HG03565 (cell line): Measurements from ENCODE around the gene LRRC38.
"Not testable (repeated sequence)": the region's sequence is repeated elsewhere in the genome, so short reads cannot be mapped to it uniquely, and the experiment has no call there.

ENCODE experiments used
- ATAC-seq: cut with Tn5 transposase; IDR thresholded peaks from one replicate; pipeline ENCODE4 v1.9.1; 2021; ENCODE audit warnings: mild to moderate bottlenecking, moderate library complexity; ENCODE audit not compliant: unreplicated experiment

LRRC38 gene

DNA sequence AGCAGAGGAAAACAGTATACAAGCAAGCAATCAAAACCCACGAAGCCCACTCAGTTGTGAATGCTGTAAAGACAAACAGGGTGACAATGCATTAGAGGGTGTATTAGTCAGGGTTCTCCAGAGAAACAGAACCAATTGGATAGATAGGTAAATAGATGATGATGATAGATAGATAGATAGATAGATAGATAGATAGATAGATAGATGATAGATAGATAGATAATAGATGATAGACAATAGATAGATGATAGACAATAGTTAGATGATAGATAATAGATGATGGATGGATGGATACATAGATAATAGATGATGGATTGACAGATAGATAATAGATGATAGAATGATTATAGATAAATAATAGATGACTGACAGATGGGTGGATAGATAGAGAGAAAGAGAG is 48.3 kb downstream of the LRRC38 start:
- no peak for ATAC-seq

DNA sequence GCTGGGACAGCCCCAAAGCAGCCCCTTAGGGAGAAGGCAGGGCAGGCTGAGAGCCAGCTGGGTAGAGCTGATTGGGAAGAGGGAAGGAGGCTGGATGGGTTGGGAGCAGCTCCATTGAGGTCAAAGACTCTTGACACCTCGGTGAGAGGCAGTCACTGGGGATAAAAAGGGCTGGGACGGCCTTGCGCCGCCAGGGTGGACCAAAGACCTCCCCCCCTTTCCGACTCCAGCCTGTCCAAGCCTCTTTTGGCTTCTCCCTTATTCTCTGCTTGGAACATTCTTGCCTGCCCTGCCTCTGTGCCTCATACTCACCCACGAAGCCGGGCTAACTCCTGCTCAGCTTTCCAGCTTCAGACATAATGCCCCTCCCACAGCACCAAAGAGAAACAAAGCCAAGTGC is 51.1 kb downstream of the LRRC38 start:
- no peak for ATAC-seq

DNA sequence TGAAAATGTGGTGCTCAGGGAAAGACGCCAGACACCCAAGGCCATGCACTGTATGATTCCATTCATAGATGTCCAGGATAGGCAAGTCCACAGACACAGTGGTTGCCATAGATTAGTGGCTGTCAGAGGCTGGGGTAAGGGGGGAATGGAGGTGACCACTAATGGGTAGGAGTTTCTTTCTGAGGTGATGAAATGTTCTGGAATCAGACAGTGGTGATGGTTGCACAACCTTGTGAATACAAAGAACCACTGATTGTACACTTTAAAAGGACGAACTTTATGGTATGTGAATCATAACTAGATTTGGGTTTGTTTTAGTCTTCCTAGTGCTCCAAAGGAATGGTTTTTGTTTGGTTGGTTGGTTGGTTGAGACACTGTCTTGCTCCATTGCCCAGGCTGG is 51.8 kb downstream of the LRRC38 start:
- ATAC-seq: no peak

DNA sequence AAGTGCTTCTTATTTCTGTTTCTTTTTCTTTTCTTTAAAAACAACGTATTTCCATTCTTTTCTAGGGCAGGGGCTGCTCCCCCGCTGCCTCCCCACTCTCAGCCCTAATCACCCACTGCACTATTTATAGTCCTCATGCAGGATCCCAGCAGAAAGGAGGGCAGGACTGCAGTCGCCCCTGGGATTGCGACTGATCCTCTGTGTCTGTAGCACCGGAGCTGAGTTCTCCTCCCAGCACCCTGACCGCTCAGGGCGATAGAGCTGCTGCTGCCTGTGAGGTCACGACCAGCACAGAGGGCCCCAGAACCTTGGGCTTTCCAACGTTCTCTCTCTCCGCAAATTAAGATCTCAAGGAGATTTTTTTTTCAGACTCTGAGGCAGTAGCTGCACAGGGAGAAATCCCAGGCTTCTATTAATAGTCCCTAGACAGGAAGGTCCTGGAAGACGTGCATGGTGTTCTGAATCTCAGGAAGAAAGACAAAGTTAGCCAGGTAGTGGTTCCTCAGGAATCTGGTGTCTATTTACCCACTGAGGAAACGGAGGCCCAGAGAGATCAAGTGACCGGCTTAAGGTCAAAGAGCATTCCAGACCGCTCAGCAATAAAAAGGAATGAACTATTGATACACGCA is 56.8 kb downstream of the LRRC38 start:
- no peak for ATAC-seq

DNA sequence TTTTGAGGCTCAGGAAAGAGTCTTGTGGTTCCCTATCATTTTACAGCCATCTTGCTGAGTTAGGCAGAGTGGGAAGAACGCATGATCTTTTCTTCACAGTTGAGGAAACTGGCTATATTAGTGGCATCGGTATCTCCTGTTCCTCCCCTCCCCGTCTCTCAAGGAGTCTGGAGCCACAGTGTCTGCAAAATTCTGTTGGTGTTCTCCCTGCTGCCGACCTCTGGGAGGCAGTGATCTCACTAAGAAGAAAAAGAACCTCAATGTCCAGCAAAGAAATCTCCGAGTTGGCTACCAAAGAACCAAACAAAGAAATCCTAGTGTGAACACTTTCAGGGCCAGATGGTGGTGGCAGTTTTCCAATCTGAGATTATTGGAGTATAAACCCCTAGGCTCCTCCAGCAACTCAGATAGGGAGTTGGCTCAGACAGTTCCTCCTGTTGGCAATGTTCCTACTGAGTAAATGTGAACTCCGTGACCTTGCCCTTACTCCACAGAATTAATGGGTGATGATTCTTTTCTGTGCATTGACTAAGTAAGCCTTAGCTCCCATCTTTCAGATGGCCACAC is 62.3 kb downstream of the LRRC38 start:
- ATAC-seq: no peak

DNA sequence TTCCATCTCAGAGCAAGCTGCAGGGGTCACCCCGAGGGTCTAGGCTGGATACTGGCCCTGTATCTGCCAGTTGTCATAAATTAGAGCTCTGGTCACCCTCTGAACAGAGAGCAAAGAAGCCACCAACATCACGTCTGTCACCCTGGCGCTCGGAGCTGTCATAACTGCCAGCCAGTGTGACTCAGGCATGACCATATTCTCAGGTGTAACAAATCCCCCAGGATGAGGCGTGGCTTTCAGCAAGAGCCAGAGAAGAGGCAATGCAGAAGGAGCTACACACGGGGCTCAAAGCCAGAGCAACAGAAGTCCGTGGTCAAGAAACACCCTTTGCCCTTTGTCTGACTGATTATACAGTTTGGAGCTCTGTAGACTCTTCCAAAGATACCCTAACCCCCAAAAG is 63.6 kb downstream of the LRRC38 start:
- ATAC-seq: no peak

DNA sequence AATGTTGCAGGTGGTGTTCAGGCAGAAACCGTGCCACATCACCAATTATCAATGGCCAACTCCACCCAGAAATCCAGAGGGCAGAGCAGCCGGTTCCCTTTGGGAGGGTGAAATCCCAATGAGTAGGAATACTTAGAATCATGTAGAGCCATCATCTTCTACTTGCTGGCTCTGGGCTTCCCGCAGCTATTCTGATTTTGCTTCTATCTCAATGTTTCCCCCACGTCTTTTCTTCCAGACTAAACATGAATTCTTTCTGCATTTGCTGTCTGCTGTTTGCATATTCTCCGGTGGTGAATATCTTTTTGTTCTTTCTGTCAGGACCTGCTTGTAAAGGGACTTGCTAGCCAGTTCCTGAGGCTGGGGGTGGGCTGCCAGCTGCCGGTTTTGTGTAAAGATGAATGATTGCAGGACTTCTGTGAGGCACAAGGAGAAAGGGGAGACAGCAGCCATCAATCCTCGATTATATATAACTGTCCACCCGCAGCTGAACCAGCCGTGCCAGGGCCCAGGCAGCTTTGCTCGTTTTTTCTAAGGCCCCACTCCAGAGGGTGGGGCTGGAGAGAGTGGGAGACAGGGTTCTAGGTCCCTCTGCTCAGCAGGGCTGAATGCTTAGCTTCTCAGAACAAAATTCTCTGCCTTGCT is 70.3 kb downstream of the LRRC38 start:
- ATAC-seq: no peak

DNA sequence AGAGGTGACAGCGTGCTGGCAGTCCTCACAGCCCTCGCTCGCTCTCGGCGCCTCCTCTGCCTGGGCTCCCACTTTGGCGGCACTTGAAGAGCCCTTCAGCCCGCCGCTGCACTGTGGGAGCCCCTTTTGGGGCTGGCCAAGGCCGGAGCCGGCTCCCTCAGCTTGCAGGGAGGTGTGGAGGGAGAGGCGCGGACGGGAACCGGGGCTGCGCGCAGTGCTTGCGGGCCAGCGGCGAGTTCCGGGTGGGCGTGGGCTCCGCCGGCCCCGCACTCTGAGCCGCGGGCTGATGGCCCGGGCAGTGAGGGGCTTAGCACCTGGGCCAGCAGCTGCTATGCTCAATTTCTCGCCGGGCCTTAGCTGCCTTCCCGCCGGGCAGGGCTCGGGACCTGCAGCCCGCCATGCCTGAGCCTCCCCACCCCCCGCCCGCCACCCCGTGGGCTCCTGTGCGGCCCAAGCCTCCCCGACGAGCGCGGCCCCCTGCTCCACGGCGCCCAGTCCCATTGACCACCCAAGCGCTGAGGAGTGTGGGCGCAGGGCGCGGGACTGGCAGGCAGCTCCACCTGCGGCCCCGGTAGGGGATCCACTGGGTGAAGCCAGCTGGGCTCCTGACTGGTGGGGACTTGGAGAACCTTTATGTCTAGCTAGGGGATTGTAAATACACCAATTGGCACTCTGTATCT is 74.6 kb downstream of the LRRC38 start:
- not testable (repeated sequence) for ATAC-seq

DNA sequence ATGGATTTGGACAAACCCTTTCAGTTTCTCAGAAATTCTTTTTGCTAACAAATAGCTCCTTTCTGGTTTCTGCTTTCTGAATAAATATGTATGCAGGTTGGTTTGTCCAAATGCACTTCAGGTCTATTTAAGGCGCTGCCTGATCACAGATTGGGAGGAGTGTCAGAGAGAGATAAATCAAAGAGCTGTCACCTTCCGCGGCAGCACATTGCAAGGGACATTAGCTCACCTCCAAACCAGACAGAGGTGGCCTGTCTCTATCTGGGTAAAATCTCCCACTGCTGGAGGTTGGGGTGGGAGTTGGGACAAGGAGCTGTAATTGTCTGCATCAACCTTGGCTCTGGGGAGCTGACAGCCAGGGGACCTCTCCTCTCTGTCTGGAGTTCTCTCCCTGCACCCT is 78.3 kb downstream of the LRRC38 start:
- no peak for ATAC-seq

DNA sequence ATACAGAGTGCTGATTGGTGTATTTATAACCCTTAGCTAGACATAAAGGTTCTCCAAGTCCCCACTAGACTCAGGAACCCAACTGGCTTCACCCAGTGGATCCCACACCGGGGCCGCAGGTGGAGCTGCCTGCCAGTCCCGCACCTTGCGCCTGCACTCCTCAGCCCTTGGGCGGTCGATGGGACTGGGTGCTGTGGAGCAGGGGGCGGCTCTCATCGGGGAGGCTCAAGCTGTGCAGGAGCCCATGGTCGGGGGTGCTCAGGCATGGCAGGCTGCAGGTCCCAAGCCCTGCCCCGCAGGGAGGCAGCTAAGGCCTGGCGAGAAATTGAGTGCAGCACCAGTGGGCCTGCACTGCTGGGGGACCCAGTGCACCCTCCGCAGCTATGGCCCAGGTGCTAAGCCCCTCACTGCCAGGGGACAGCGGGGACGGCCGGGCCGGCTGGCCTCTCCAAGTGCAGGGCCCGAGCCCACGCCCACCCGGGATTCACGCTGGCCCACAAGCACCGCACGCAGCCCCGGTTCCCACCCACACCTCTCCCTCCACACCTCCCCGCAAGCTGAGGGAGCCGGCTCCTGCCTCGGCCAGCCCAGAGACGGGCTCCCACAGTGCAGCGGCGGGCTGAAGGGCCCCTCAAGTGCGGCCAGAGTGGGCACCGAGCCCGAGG is 80.0 kb downstream of the LRRC38 start:
- not testable (repeated sequence) for ATAC-seq

DNA sequence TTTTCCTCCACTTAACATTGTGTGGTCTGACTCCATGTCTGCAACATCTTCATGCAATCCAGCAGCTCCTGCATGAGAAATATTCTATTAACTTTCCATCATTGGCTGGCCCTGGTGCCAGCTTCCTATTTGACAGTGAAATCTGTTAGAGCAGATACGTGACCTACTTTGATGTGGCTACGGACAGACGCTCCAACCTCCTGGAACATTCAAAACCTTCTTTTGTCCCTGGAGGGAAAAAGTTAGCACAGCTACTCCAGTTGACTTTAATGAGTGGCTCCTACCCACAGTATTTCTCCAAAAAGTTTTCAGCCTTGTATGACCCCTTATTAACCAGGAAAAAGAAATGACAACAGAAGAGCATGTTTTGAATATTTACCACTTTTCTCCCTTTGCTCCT is 81.6 kb downstream of the LRRC38 start:
- ATAC-seq: no peak

DNA sequence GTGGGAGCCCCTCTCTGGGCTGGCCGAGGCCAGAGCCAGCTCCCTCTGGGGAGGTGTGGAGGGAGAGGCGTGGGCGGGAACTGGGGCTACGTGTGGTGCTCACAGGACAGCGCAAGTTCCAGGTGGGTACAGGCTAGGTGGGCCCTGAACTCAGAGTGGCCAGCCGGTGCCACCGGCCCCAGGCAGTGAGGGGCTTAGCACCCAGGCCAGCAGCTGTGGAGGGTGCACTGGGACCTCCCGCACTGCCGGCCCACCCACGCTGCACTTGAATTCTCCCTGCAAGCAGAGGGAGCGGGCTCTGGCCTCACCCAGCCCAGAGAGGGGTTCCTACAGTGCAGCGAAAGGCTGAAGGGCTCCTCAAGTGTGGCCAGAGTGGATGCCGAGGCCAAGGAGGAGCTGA is 83.3 kb downstream of the LRRC38 start:
- ATAC-seq: no peak
